Kidney glomerular epithelial cell (primary cell): ENCODE results near the gene PPP1R18.
"Not testable (repeated sequence)": the region's sequence is repeated elsewhere in the genome, so short reads cannot be mapped to it uniquely, and the experiment has no call there.

ENCODE experiments used
- DNase-seq: peaks from one replicate; lab custom pipeline; 2025; lab: John Stamatoyannopoulos, UW

The PPP1R18 gene

GRCh38 chr6:30719791-30720737 lies 33.6 kb upstream of the PPP1R18 start, which contains the start of gene TUBB:
TUBB (plus strand) TSS chr6:30720352; CDS start chr6:30720507, 155 bp downstream.
- peak; percentile 96 for DNase-seq

- DNase-seq = peak; percentile 37
Measured at GRCh38 chr6:30719356-30719755, 32.9 kb upstream of the PPP1R18 start.

DNA sequence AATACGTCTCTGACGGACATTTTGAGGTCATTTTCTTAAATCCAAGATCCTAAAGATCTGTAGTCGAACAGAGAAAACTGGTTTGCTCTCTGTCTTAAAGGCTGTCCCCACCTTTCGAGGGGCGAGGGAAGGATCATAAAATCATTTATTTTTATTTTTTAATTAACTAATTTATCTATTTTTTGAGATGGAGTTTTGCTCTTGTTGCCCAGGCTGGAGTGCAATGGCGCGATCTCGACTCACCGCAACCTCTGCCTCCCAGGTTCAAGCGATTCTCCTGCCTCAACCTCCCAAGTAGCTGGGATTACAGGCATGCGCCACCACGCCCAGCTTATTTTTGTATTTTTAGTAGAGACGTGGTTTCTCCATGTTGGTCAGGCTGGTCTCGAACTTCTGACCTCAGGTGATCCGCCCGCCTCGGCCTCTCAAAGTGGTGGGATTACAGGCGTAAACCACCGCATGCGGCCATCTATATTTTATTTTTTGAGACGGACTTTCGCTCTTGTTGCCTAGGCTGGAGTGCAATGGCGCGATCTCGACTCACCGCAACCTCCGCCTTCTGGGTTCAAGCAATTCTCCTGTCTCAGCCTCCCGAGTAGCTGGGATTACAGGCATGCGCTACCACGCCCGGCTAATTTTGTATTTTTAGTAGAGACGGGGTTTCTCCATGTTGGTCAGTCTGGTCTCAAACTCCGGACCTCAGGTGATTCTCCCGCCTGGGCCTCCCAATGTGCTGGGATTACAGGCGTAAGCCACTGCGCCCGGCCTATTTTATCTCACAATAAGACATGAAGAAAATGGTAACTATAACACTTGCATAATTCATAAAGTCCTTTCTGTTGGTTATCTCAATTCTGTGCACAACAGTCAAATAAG lies 31.6 kb upstream of the PPP1R18 start:
- DNase-seq = not testable (repeated sequence)

- peak; percentile 100 for DNase-seq
Measured at GRCh38 chr6:30717129-30717844, 30.8 kb upstream of the PPP1R18 start, which contains the start of gene MDC1. MDC1 (minus strand) TSS chr6:30717281; CDS start chr6:30715175, 2,106 bp downstream.

DNA sequence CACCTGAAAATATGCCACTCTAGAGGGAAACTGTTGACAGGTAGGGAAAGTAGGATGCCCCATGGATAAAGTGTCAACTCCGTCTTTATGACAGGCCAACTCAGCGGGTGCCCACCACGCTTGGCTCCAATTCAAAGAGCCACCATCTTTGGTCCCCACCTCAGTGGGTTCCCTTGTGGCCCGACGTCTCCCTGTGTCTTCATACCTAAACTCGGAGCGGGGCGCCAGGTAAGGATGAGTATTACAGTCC lies 30.4 kb upstream of the PPP1R18 start:
- DNase-seq = no peak

- DNase-seq = no peak
Measured at GRCh38 chr6:30714263-30714662, 27.8 kb upstream of the PPP1R18 start.

- DNase-seq = no peak
Measured at GRCh38 chr6:30712441-30712945, 26.0 kb upstream of the PPP1R18 start.

- no peak for DNase-seq
Measured at GRCh38 chr6:30711758-30712380, 25.4 kb upstream of the PPP1R18 start.

GRCh38 chr6:30709101-30709868 lies 22.8 kb upstream of the PPP1R18 start:
- peak; percentile 62 for DNase-seq

DNA sequence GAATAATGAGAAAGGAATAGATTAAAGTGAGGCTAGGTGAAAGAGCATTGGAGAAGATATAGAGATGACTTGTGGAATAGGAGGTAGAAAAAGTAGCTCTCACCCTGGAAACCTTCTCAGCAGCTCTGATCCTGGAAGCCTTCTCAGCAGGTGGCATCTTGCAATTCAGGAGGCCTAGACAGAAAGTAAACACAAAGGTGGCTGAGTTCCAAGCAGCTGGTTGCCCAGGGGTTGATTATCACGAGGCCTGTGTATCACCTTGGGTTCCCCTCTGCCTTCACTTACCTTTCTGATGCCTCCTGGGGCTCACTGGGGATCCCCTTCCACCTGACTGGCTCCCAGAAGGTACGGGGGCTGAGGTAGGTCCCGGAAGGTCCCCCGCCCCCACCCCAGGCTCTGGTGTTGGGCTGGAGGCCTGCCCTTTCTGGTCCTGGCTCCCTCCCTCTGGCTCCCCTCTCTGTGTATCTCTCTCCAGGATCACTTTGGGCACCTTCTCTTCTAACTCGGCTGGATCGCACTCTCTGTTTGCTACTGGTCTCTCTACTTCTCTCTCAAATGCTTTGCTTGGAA lies 20.9 kb upstream of the PPP1R18 start:
- DNase-seq = no peak

GRCh38 chr6:30705620-30706019 lies 19.2 kb upstream of the PPP1R18 start:
- no peak for DNase-seq

GRCh38 chr6:30703821-30704220 lies 17.4 kb upstream of the PPP1R18 start:
- no peak for DNase-seq

GRCh38 chr6:30703011-30703410 lies 16.6 kb upstream of the PPP1R18 start:
- no peak for DNase-seq

DNA sequence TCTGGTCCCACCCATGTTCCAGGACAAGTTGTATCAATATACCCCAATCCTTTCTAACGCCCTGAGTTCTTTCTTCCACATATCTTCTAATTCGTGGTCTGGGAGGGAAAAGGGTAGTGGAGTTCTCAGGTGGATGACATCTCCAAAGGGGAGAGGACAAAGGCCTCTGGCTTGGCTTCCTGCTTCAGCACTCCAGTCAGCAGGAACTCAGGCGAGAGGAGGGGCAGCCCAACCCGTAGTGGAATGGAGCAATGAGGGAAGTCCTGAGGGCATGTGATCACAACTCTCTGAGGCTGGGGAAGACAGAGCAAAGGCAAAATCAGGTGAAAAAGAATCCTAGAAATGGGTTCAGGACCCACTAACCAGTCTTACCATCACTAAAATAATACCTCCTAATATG lies 13.9 kb upstream of the PPP1R18 start:
- no peak for DNase-seq

DNA sequence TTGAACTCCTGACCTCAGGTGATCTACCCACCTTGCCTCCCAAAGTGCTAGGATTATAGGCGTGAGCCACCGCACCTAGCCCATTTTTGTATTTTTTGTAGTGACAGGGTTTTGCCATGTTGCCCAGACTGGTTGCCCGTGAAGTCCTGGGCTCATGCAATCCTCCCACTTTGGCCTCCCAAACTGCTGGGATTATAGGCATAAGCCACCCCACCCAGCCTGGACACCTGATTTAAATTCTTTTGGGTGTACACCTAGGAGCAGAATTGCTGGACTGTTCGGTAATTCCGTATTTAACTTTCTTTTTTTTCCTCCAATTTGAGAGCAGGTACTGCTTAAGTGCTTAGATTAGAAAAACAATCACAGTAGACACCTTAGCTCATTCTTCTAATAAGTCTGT lies 10.0 kb upstream of the PPP1R18 start:
- no peak for DNase-seq

GRCh38 chr6:30691208-30691847 lies 4.9 kb upstream of the PPP1R18 start:
- no peak for DNase-seq

DNA sequence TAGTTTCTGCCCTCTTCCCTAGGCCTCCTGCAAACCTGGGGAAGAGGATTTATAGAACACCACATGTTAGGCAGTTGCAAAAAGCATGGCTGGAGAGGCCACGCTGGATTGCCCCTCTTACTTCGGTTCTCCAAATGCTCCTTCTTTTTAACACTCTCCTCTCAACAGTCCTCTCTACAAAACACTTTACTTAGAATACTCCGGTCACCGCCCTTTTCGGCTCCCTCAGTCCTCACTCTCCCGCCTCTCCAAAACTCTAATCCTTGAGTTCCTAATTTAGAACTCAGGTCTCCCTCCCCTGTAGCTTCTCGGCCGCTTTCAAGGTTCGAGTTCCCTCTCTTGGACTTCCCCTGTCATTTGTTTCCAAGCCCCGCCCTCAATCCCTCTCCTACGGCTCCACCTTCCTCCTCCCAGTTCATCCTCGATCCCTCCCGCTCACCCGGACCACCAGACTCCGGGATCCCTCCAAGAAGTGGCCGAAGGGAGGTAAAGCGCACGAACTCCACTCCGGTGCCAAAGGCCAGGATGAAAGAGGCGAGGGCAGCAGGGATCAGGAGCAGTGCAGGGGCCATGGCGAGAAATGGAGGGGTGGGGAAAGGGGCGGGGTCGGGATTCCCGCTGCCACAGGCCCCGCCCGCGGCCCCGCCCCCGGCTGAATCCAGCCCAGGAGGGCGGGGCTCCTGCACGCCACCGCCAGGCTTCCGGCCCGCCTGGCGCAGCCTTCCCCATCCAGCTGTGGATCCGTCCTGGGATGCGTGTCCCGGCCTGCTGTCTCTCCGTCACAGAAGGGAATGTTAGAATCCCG lies 4.2 kb upstream of the PPP1R18 start, which contains the start of gene NRM:
Gene NRM (minus strand): TSS at position 582 of the 805 bp plus-strand sequence. CDS start 10 bp downstream, at position 572.
- DNase-seq = peak; percentile 91

DNA sequence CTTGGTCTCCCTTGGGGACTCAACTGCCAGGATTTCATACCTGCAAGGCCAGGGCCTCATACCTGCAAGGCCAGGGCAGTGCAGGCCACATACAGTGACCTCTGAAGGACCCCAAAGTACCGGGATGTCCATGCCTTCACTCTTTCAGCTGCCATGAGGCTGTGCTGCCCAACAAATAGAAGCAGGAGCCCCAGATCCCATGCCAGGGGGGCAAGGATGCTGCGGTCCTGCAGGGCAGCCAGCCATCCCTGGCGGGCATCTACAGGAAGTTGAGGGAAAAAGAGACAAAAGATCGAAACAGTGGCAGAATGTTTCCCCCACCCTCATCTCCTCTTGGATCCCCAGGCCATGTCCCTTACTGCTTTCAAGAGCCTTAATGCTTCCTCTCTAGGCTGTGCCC lies 3.5 kb upstream of the PPP1R18 start:
- no peak for DNase-seq
